Keratinocyte (primary cell): ENCODE measurements around the gene TLR8. TPM values are rescaled to one million over a fixed set of nuclear protein-coding genes. Genes with fewer than 3 reads are reported as not detected.

Experiments used
- DNase-seq: peaks from one replicate; pipeline ENCODE4 v3.0.0-alpha.2; 2011; ENCODE audit warnings: low read depth, missing footprints, low spot score
- FAIRE-seq: peaks from 2 replicates; lab custom pipeline; 2011; peaks lifted over from hg19 to GRCh38; lab: Jason Lieb, UNC
- H2AFZ ChIP-seq: 2 replicates; pipeline ENCODE4 v1.6.0; 2012; ENCODE audit warnings: low read length, control low read depth, inconsistent platforms; ENCODE audit not compliant: control insufficient read depth
- H3K27ac ChIP-seq: 2 replicates; pipeline ENCODE4 v1.5.1; 2011; ENCODE audit warnings: low read length; ENCODE audit not compliant: control insufficient read depth, insufficient read depth
- H3K27me3 ChIP-seq: 3 replicates; pipeline ENCODE4 v1.6.0; 2011; ENCODE audit warnings: low read length; ENCODE audit not compliant: control insufficient read depth, insufficient read depth; ENCODE audit errors: extremely low read depth
- H3K36me3 ChIP-seq, 2 experiments: 2 replicates in 1 of 2; 3 replicates in 1 of 2; pipeline ENCODE4 v1.5.1; 2011; ENCODE audit warnings: low read length in 2 of 2, mild to moderate bottlenecking in 1 of 2; ENCODE audit not compliant: control insufficient read depth in 2 of 2, insufficient read depth in 2 of 2; ENCODE audit errors: extremely low read depth in 1 of 2
- H3K4me1 ChIP-seq: 3 replicates; pipeline ENCODE4 v1.5.1; 2011; ENCODE audit warnings: low read length; ENCODE audit not compliant: control insufficient read depth, insufficient read depth; ENCODE audit errors: extremely low read depth
- H3K4me2 ChIP-seq: 3 replicates; pipeline ENCODE4 v1.6.0; 2011; ENCODE audit warnings: low read depth, low read length; ENCODE audit not compliant: control insufficient read depth, insufficient read depth; ENCODE audit errors: extremely low read depth
- H3K4me3 ChIP-seq, 3 experiments: fragments of 200-600 bp in 1 of 3; sonication (generic) in 1 of 3; 2 replicates in 2 of 3; 3 replicates in 1 of 3; pipeline ENCODE4 v1.5.1; 2011 to 2016; ENCODE audit warnings: low read length in 3 of 3, mild to moderate bottlenecking in 3 of 3, control low read depth in 2 of 3, inconsistent platforms in 1 of 3, low read depth in 1 of 3, mixed read lengths in 1 of 3, mixed run types in 1 of 3, moderate library complexity in 1 of 3; ENCODE audit not compliant: control insufficient read depth in 2 of 3, insufficient read depth in 2 of 3; ENCODE audit errors: extremely low read depth in 1 of 3
- H3K79me2 ChIP-seq: 2 replicates; pipeline ENCODE4 v1.6.0; 2012; ENCODE audit warnings: low read length; ENCODE audit not compliant: control insufficient read depth, insufficient read depth
- H3K9ac ChIP-seq: 3 replicates; pipeline ENCODE4 v1.6.0; 2011; ENCODE audit warnings: low read length; ENCODE audit not compliant: control insufficient read depth, insufficient read depth; ENCODE audit errors: extremely low read depth
- H3K9me1 ChIP-seq: 3 replicates; pipeline ENCODE4 v1.6.0; 2011; ENCODE audit warnings: low read length; ENCODE audit not compliant: control insufficient read depth, insufficient read depth; ENCODE audit errors: extremely low read depth
- H3K9me3 ChIP-seq: 2 replicates; pipeline ENCODE4 v1.5.1; 2012; ENCODE audit warnings: low read depth, low read length; ENCODE audit not compliant: control insufficient read depth
- H4K20me1 ChIP-seq: 3 replicates; pipeline ENCODE4 v1.6.0; 2011; ENCODE audit warnings: low read length; ENCODE audit not compliant: control insufficient read depth, insufficient read depth; ENCODE audit errors: extremely low read depth
- CTCF ChIP-seq, 3 experiments: IDR thresholded peaks in 1 of 3; conservative IDR thresholded peaks in 1 of 3; optimal IDR thresholded peaks in 1 of 3; 2 replicates in 2 of 3; 3 replicates in 1 of 3; pipeline versions ENCODE3 to v1.5.1; 2011; ENCODE audit warnings: low read length in 3 of 3, mild to moderate bottlenecking in 3 of 3, moderate library complexity in 2 of 3, control low read depth in 1 of 3, inconsistent platforms in 1 of 3; ENCODE audit not compliant: insufficient read depth in 2 of 3; ENCODE audit errors: extremely low read depth in 1 of 3
- EZH2 ChIP-seq: IDR thresholded peaks from one replicate; pipeline ENCODE4 v1.6.1; 2012; ENCODE audit warnings: inconsistent platforms, mild to moderate bottlenecking, low read length, moderate library complexity
- dilution Hi-C: fragments of 300-500 bp; cut with MboI; formaldehyde crosslinking; loops from one replicate; pipeline ENCODE4 v1.7.0; 2020; ENCODE audit warnings: low sequenced_read_pairs; ENCODE audit not compliant: extremely low pct_ligation_motif_present
- polyA plus RNA-seq, 5 experiments: library from polyadenylated mRNA; depleted of rRNA in 3 of 5; stranded (reverse) in 3 of 5; stranded (forward) in 1 of 5; unstranded in 1 of 5; fragments of >200 nt; gene quantifications; 1 replicate in 1 of 5; 2 replicates in 3 of 5; 3 replicates in 1 of 5; pipeline versions ENCODE4 v1.2.1 to v1.2.3, GENCODE V29; 2011 to 2012; ENCODE audit warnings: missing spikeins in 2 of 5, low read depth in 1 of 5, low replicate concordance in 1 of 5

Gene TLR8
- polyA plus RNA-seq, 1 donor (not counting 4 experiments of a cell fraction or from before 2014, with no cell fraction given): not detected

- Histone ChIP-seq H3K4me2 (no peak overlapping the region), H3K36me3 (no peaks in the 10 kb centered on the region), H3K9me1 (no peaks in the 10 kb centered on the region), H3K9me3 (no peaks in the 10 kb centered on the region), H3K27ac (no peak overlapping the region), H3K27me3 (no peaks in the 10 kb centered on the region), H3K79me2 (no peaks in the 10 kb centered on the region), H4K20me1 (no peaks in the 10 kb centered on the region), H2AFZ (no peak overlapping the region), H3K4me1 (no peaks in the 10 kb centered on the region), H3K4me3 (no peak overlapping the region), H3K9ac (no peak overlapping the region)
- dilution Hi-C loops: no loop called here
- TF ChIP-seq EZH2: no peak
- FAIRE-seq: no peak
- no peak for DNase-seq
These were observed 24.5 kb upstream of the TLR8 start for GRCh38 chrX:12881914-12882313.

GRCh38 chrX:12885508-12885907 lies 20.9 kb upstream of the TLR8 start:
- H2AFZ ChIP-seq: no peak overlapping the region
- no peaks in the 10 kb centered on the region for H3K36me3 ChIP-seq
- H4K20me1 ChIP-seq: no peaks in the 10 kb centered on the region
- H3K9me1 ChIP-seq: no peaks in the 10 kb centered on the region
- DNase-seq (no peak), FAIRE-seq (no peak)
- no peaks in the 10 kb centered on the region for H3K27me3 ChIP-seq
- H3K9ac ChIP-seq: no peak overlapping the region
- no peak overlapping the region for H3K4me2 ChIP-seq
- H3K9me3 ChIP-seq: no peaks in the 10 kb centered on the region
- no peak overlapping the region for H3K27ac ChIP-seq
- dilution Hi-C loops: no loop called here
- no peak overlapping the region for H3K4me3 ChIP-seq
- no peaks in the 10 kb centered on the region for H3K4me1 ChIP-seq
- H3K79me2 ChIP-seq: no peaks in the 10 kb centered on the region
- TF ChIP-seq EZH2: no peak
- no peak for TF ChIP-seq CTCF (optimal IDR thresholded peaks at IDR 0.05 in 1 of 3, IDR thresholded peaks at IDR 0.05 in 1 of 3, conservative IDR thresholded peaks at IDR 0.05 in 1 of 3; ENCODE audit: extremely low read depth in 1 of 3, insufficient read depth in 2 of 3, low read length in 3 of 3)

GRCh38 chrX:12886545-12886944 lies 19.9 kb upstream of the TLR8 start:
- H3K36me3 ChIP-seq: no peaks in the 10 kb centered on the region
- no peaks in the 10 kb centered on the region for H3K79me2 ChIP-seq
- H3K9me1 ChIP-seq: no peaks in the 10 kb centered on the region
- H3K27me3 ChIP-seq: no peaks in the 10 kb centered on the region
- dilution Hi-C loops: no loop called here
- H3K4me2 ChIP-seq: no peak overlapping the region
- no peak for TF ChIP-seq CTCF (optimal IDR thresholded peaks at IDR 0.05 in 1 of 3, IDR thresholded peaks at IDR 0.05 in 1 of 3, conservative IDR thresholded peaks at IDR 0.05 in 1 of 3; ENCODE audit: extremely low read depth in 1 of 3, insufficient read depth in 2 of 3, low read length in 3 of 3)
- no peak for TF ChIP-seq EZH2
- no peak overlapping the region for H3K9ac ChIP-seq
- H2AFZ ChIP-seq: no peak overlapping the region
- H4K20me1 ChIP-seq: no peaks in the 10 kb centered on the region
- H3K4me1 ChIP-seq: no peaks in the 10 kb centered on the region
- H3K27ac ChIP-seq: no peak overlapping the region
- DNase-seq (no peak), FAIRE-seq (no peak)
- H3K9me3 ChIP-seq: no peaks in the 10 kb centered on the region
- no peak overlapping the region for H3K4me3 ChIP-seq
